Activated T-cell treated with anti-CD3 and anti-CD28 coated beads, Interleukin-2, amount 50 U/mL, for 72 hours (primary cell): ENCODE data around the gene DDX23. TPM values are rescaled to one million over a fixed set of nuclear protein-coding genes. Genes with fewer than 3 reads are reported as not detected.

ENCODE experiments used
- ATAC-seq, 2 donors: fragments of 150-1000 bp; cut with Tn5 transposase; replicated peaks in 1 of 2; 2 replicates each; pipeline ENCODE4 v1.10.0; 2021; ENCODE audit warnings: moderate library complexity in 2 of 2, mild to moderate bottlenecking in 1 of 2
- DNase-seq, 2 donors: peaks; one replicate each; pipeline ENCODE4 v3.0.0; 2021 to 2022; ENCODE audit warnings: mixed read lengths in 1 of 2
- H3K27ac Mint-ChIP-seq: one replicate; pipeline ENCODE4 v1.8.0; 2022; ENCODE audit warnings: mild to moderate bottlenecking, moderate library complexity, mixed read lengths
- H3K27me3 Mint-ChIP-seq: one replicate; pipeline ENCODE4 v1.8.0; 2022; ENCODE audit warnings: low read depth, mixed read lengths
- H3K36me3 Mint-ChIP-seq, 2 donors: one replicate each; pipeline ENCODE4 v1.8.0; 2022; ENCODE audit warnings: mixed read lengths in 2 of 2, mild to moderate bottlenecking in 1 of 2; ENCODE audit not compliant: insufficient read depth in 2 of 2
- H3K4me1 Mint-ChIP-seq: one replicate; pipeline ENCODE4 v1.8.0; 2022; ENCODE audit warnings: low read depth, mixed read lengths
- H3K4me3 Mint-ChIP-seq, 2 donors: one replicate each; pipeline ENCODE4 v1.8.0; 2022; ENCODE audit warnings: mild to moderate bottlenecking in 2 of 2, mixed read lengths in 2 of 2, moderate library complexity in 2 of 2
- H3K9me3 Mint-ChIP-seq, 2 donors: one replicate each; pipeline ENCODE4 v1.8.0; 2022; ENCODE audit warnings: mixed read lengths in 2 of 2
- total RNA-seq, 2 donors: library from RNA; stranded (reverse); gene quantifications; one replicate each; pipeline ENCODE4 v1.2.3, GENCODE V29; 2022

Gene DDX23
- total RNA-seq, 2 donors from 2014 or later = 100.0 to 115 TPM

GRCh38 chr12:48795550-48796455 is 56.2 kb downstream of the DDX23 start:
- Mint-ChIP-seq H3K27ac (no peak overlapping the region), H3K9me3 (no peaks in the 10 kb centered on the region), H3K4me1 (peaks cover 9% of the 10 kb centered on the region), H3K27me3 (peaks cover 11% of the 10 kb centered on the region), H3K36me3 (no peaks in the 10 kb centered on the region), H3K4me3 (no peak overlapping the region)
- ATAC-seq (peak; percentile 53 to 59), DNase-seq (peak; percentile 55 to 63)

- DNase-seq (no peak), ATAC-seq (no peak)
- Mint-ChIP-seq H3K4me1 (peaks cover 9% of the 10 kb centered on the region), H3K4me3 (no peak overlapping the region), H3K36me3 (no peaks in the 10 kb centered on the region), H3K9me3 (no peaks in the 10 kb centered on the region), H3K27me3 (peaks cover 20% of the 10 kb centered on the region), H3K27ac (no peak overlapping the region)
These were observed 57.1 kb downstream of the DDX23 start for GRCh38 chr12:48794870-48795269.

- no peak overlapping the region for H3K4me3 Mint-ChIP-seq
- H3K36me3 Mint-ChIP-seq = no peaks in the 10 kb centered on the region
- ATAC-seq (no peak), DNase-seq (no peak)
- H3K4me1 Mint-ChIP-seq = peaks cover 10% of the 10 kb centered on the region
- H3K27ac Mint-ChIP-seq = no peak overlapping the region
- H3K27me3 Mint-ChIP-seq = peaks cover 27% of the 10 kb centered on the region
- H3K9me3 Mint-ChIP-seq = no peaks in the 10 kb centered on the region
These were observed 58.3 kb downstream of the DDX23 start for GRCh38 chr12:48793696-48794095.

GRCh38 chr12:48789858-48790326 is 62.1 kb downstream of the DDX23 start:
- ATAC-seq = no peak
- Mint-ChIP-seq H3K4me3 (peak overlapping the region; percentile 64 to 82), H3K4me1 (peaks cover 5% of the 10 kb centered on the region)

GRCh38 chr12:48788854-48789775 is 62.8 kb downstream of the DDX23 start, which contains the start of gene ADCY6:
Gene ADCY6, minus strand, starts transcription at chr12:48789089. Its CDS starts 5,655 bp downstream, at chr12:48783434.
- Mint-ChIP-seq H3K9me3 (no peaks in the 10 kb centered on the region), H3K36me3 (no peaks in the 10 kb centered on the region), H3K27ac (no peak within 1 kb of the TSS), H3K4me1 (peaks cover 5% of the 10 kb centered on the region), H3K4me3 (peak within 1 kb of the TSS; percentile 78 to 82), H3K27me3 (peaks cover 55% of the 10 kb centered on the region)
- peak; percentile 45 to 68 for ATAC-seq
- peak; percentile 19 for DNase-seq

More at GRCh38 chr12:48789858-48790326, 62.1 kb downstream of the DDX23 start:
- no peak for DNase-seq
- Mint-ChIP-seq H3K27me3 (peaks cover 59% of the 10 kb centered on the region), H3K36me3 (no peaks in the 10 kb centered on the region), H3K9me3 (no peaks in the 10 kb centered on the region), H3K27ac (no peak overlapping the region)

- H3K4me3 Mint-ChIP-seq = peak overlapping the region; percentile 78 to 81
- no peaks in the 10 kb centered on the region for H3K9me3 Mint-ChIP-seq
- DNase-seq (no peak), ATAC-seq (no peak)
- peaks cover 55% of the 10 kb centered on the region for H3K27me3 Mint-ChIP-seq
- no peak overlapping the region for H3K27ac Mint-ChIP-seq
- H3K4me1 Mint-ChIP-seq = peaks cover 5% of the 10 kb centered on the region
- H3K36me3 Mint-ChIP-seq = no peaks in the 10 kb centered on the region
These were observed 63.5 kb downstream of the DDX23 start for GRCh38 chr12:48788524-48788853.

GRCh38 chr12:48787791-48788523 is 64.0 kb downstream of the DDX23 start:
- Mint-ChIP-seq H3K4me1 (peaks cover 5% of the 10 kb centered on the region), H3K9me3 (no peaks in the 10 kb centered on the region), H3K36me3 (no peaks in the 10 kb centered on the region), H3K4me3 (peak overlapping the region; percentile 78 to 81), H3K27ac (no peak overlapping the region), H3K27me3 (peaks cover 55% of the 10 kb centered on the region)
- no peak for DNase-seq
- no peak for ATAC-seq

- Mint-ChIP-seq H3K27ac (no peak overlapping the region), H3K36me3 (no peaks in the 10 kb centered on the region), H3K9me3 (no peaks in the 10 kb centered on the region), H3K4me1 (peaks cover 5% of the 10 kb centered on the region), H3K4me3 (no peak overlapping the region), H3K27me3 (peaks cover 55% of the 10 kb centered on the region)
- DNase-seq (no peak), ATAC-seq (no peak)
These were observed 65.1 kb downstream of the DDX23 start for GRCh38 chr12:48786591-48787544.

- H3K9me3 Mint-ChIP-seq = no peaks in the 10 kb centered on the region
- ATAC-seq = no peak
- DNase-seq = no peak
- H3K36me3 Mint-ChIP-seq = no peaks in the 10 kb centered on the region
- H3K27ac Mint-ChIP-seq = no peak overlapping the region
- H3K4me1 Mint-ChIP-seq = peaks cover 1% of the 10 kb centered on the region
- no peak overlapping the region for H3K4me3 Mint-ChIP-seq
- H3K27me3 Mint-ChIP-seq = peaks cover 34% of the 10 kb centered on the region
These were observed 68.5 kb downstream of the DDX23 start for GRCh38 chr12:48783432-48783831.

GRCh38 chr12:48782457-48783395 is 69.2 kb downstream of the DDX23 start:
- H3K36me3 Mint-ChIP-seq = no peaks in the 10 kb centered on the region
- no peak overlapping the region for H3K27ac Mint-ChIP-seq
- peaks cover 27% of the 10 kb centered on the region for H3K27me3 Mint-ChIP-seq
- no peak for DNase-seq
- H3K4me3 Mint-ChIP-seq = no peak overlapping the region
- no peak for ATAC-seq
- H3K4me1 Mint-ChIP-seq = no peaks in the 10 kb centered on the region
- H3K9me3 Mint-ChIP-seq = no peaks in the 10 kb centered on the region
